AG09319 (cell line): Measurements from ENCODE around the gene EVL.
A peak's percentile ranks its signal among the peaks of the same experiment; 100 is the strongest.

Source experiments
- DNase-seq: peaks from one replicate; pipeline ENCODE4 v3.0.0-alpha.2; 2010; ENCODE audit warnings: low read depth; ENCODE audit errors: extremely low read depth
- TF ChIP-seq, protein P1 (sequence below): IDR thresholded peaks from 2 replicates; pipeline ENCODE4 v1.5.1; 2011; ENCODE audit warnings: low read depth, mild to moderate bottlenecking, inconsistent platforms, low read length, moderate library complexity

The EVL gene

DNA sequence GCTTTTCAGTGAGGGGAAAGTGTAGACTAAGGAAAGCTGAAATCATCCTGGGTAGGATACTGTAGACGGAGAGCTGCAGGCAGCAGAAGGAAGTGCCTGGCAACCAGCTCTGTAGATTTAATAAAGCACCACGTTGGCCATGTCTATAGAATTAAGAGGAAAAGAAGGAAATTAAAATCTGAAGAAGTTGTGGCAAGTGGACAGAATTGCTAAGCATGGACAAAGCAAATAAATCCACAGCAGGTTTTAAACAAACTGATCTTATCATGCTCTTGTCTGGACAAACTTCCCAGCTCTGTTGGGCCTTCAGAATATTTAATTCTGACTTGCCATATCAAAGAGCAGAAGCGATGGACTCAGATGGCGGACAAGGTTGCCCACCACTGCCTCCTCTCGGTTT, 27.2 kb upstream of the EVL start:
- TF ChIP-seq, protein P1, sequence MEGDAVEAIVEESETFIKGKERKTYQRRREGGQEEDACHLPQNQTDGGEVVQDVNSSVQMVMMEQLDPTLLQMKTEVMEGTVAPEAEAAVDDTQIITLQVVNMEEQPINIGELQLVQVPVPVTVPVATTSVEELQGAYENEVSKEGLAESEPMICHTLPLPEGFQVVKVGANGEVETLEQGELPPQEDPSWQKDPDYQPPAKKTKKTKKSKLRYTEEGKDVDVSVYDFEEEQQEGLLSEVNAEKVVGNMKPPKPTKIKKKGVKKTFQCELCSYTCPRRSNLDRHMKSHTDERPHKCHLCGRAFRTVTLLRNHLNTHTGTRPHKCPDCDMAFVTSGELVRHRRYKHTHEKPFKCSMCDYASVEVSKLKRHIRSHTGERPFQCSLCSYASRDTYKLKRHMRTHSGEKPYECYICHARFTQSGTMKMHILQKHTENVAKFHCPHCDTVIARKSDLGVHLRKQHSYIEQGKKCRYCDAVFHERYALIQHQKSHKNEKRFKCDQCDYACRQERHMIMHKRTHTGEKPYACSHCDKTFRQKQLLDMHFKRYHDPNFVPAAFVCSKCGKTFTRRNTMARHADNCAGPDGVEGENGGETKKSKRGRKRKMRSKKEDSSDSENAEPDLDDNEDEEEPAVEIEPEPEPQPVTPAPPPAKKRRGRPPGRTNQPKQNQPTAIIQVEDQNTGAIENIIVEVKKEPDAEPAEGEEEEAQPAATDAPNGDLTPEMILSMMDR: no peak
- no peak for DNase-seq

- no peak for DNase-seq
- TF ChIP-seq, protein P1: no peak
Measured at GRCh38 chr14:100039903-100040302, 25.3 kb upstream of the EVL start.

DNA sequence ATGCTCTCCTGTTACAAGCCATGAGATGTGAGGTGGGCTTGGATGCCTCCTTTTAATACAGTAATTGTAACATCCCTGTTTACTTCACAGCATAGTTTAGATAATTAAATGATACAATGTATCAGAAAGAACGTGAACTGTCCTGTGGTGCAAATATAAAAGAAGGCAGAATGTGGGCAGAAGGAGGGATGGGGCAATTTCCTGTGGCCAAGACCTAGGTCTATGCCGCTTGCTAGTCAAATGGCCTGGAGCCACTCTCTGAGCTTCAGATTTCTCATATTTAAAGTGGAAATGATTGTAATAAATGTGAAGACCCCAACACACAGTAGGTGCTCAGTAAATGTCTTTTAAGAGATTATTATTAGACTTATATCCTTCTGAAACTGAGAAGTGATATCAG, 24.0 kb upstream of the EVL start:
- TF ChIP-seq, protein P1: no peak
- DNase-seq: no peak

- TF ChIP-seq, protein P1: no peak
- no peak for DNase-seq
Measured at GRCh38 chr14:100042286-100042685, 22.9 kb upstream of the EVL start.

- DNase-seq: peak; percentile 69
- TF ChIP-seq, protein P1: no peak
Measured at GRCh38 chr14:100045642-100046344, 19.4 kb upstream of the EVL start.

- TF ChIP-seq, protein P1: no peak
- no peak for DNase-seq
Measured at GRCh38 chr14:100047600-100047999, 17.6 kb upstream of the EVL start.

GRCh38 chr14:100048786-100049185, 16.4 kb upstream of the EVL start:
- TF ChIP-seq, protein P1: no peak
- no peak for DNase-seq
